HL-60 (cell line): Measurements from ENCODE around the gene RPS6KA6.

Experiments used
- DNase-seq, 2 experiments: peaks; one replicate each; pipeline ENCODE4 v3.0.0-alpha.2; 2010 to 2020; ENCODE audit warnings: low read depth in 1 of 2, low spot score in 1 of 2
- H3K27ac ChIP-seq: fragments of 250-450 bp; sonication (Bioruptor Pico); replicated peaks from 2 replicates; pipeline ENCODE4 v1.5.1; 2020; ENCODE audit warnings: mild to moderate bottlenecking, moderate library complexity
- H3K27me3 ChIP-seq: fragments of 250-450 bp; sonication (Bioruptor Pico); 2 replicates; pipeline ENCODE4 v1.5.1; 2021; ENCODE audit warnings: mild to moderate bottlenecking, moderate library complexity; ENCODE audit not compliant: insufficient read depth, poor library complexity, severe bottlenecking
- H3K4me3 ChIP-seq: replicated peaks from 2 replicates; pipeline ENCODE4 v1.5.1; 2011; ENCODE audit warnings: mild to moderate bottlenecking, control low read depth, low read length; ENCODE audit not compliant: insufficient read depth
- GABPA ChIP-seq: IDR thresholded peaks from 2 replicates; pipeline ENCODE4 v1.6.1; 2012; ENCODE audit warnings: low read depth
- POLR2AphosphoS5 ChIP-seq: IDR thresholded peaks from 2 replicates; pipeline ENCODE4 v1.6.1; 2012; ENCODE audit warnings: low read depth
- SPI1 ChIP-seq: IDR thresholded peaks from 2 replicates; pipeline ENCODE4 v1.6.1; 2012; ENCODE audit warnings: low read depth, mild to moderate bottlenecking, borderline replicate concordance
- TF ChIP-seq, protein P1 (sequence below): IDR thresholded peaks from one replicate; pipeline ENCODE4 v1.5.1; 2011; ENCODE audit warnings: low read length, control low read depth, inconsistent platforms; ENCODE audit not compliant: insufficient read depth
- TF ChIP-seq, protein P2 (sequence below): IDR thresholded peaks from 2 replicates; pipeline ENCODE4 v1.6.1; 2012; ENCODE audit warnings: low read depth; ENCODE audit not compliant: insufficient replicate concordance

The RPS6KA6 gene

DNA sequence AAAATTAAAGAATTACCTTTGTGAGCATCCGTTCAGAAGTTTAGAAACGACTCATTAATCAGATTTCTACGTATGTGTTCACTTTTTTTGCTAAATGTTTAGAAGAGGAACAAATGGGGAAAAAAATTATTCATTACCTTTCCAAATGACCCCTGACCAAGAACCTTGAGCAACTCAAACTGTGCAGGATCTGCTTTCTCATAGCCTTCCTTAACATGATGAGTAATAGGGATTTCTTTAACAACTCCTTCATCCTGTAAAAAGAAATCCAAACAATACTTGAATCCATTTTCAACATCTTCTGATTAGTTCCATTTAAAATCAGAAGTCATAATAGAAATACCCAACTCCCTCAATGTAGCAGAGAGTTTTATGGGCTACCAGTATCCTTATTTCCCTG, 32.1 kb downstream of the RPS6KA6 start:
- no peak for DNase-seq

DNA sequence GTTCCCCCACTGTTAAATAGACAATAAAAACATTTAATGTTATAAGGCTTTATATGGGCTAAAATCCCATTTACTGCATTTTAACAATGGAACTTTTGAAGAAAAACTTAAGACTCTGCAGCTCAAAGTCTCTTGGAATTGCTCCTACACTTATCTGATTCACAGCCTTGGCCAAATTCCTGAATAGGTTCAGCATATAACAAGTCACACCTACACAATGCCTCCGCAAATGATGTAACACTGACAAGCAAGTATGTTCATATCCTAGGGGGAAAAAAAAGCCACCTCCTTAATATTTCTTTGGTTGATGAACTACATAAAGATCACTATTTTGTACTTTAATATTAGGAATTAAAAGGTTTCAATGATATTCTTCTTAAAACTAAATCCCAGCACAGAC, 34.5 kb downstream of the RPS6KA6 start:
- DNase-seq, result no peak
- no peak for TF ChIP-seq GABPA
- TF ChIP-seq, protein P1, sequence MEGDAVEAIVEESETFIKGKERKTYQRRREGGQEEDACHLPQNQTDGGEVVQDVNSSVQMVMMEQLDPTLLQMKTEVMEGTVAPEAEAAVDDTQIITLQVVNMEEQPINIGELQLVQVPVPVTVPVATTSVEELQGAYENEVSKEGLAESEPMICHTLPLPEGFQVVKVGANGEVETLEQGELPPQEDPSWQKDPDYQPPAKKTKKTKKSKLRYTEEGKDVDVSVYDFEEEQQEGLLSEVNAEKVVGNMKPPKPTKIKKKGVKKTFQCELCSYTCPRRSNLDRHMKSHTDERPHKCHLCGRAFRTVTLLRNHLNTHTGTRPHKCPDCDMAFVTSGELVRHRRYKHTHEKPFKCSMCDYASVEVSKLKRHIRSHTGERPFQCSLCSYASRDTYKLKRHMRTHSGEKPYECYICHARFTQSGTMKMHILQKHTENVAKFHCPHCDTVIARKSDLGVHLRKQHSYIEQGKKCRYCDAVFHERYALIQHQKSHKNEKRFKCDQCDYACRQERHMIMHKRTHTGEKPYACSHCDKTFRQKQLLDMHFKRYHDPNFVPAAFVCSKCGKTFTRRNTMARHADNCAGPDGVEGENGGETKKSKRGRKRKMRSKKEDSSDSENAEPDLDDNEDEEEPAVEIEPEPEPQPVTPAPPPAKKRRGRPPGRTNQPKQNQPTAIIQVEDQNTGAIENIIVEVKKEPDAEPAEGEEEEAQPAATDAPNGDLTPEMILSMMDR, result no peak
- no peak for TF ChIP-seq POLR2AphosphoS5
- no peak for TF ChIP-seq SPI1
- TF ChIP-seq, protein P2, sequence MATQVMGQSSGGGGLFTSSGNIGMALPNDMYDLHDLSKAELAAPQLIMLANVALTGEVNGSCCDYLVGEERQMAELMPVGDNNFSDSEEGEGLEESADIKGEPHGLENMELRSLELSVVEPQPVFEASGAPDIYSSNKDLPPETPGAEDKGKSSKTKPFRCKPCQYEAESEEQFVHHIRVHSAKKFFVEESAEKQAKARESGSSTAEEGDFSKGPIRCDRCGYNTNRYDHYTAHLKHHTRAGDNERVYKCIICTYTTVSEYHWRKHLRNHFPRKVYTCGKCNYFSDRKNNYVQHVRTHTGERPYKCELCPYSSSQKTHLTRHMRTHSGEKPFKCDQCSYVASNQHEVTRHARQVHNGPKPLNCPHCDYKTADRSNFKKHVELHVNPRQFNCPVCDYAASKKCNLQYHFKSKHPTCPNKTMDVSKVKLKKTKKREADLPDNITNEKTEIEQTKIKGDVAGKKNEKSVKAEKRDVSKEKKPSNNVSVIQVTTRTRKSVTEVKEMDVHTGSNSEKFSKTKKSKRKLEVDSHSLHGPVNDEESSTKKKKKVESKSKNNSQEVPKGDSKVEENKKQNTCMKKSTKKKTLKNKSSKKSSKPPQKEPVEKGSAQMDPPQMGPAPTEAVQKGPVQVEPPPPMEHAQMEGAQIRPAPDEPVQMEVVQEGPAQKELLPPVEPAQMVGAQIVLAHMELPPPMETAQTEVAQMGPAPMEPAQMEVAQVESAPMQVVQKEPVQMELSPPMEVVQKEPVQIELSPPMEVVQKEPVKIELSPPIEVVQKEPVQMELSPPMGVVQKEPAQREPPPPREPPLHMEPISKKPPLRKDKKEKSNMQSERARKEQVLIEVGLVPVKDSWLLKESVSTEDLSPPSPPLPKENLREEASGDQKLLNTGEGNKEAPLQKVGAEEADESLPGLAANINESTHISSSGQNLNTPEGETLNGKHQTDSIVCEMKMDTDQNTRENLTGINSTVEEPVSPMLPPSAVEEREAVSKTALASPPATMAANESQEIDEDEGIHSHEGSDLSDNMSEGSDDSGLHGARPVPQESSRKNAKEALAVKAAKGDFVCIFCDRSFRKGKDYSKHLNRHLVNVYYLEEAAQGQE, result no peak
- Histone ChIP-seq H3K27me3 (no peaks in the 10 kb centered on the region), H3K4me3 (no peak overlapping the region), H3K27ac (no peak overlapping the region)

More for the DNA sequence above, 32.1 kb downstream of the RPS6KA6 start:
- TF ChIP-seq, protein P2, result no peak
- TF ChIP-seq POLR2AphosphoS5, result no peak
- TF ChIP-seq GABPA, result no peak
- TF ChIP-seq SPI1, result no peak
- TF ChIP-seq, protein P1, result no peak
- no peaks in the 10 kb centered on the region for H3K27me3 ChIP-seq
- no peak overlapping the region for H3K4me3 ChIP-seq
- H3K27ac ChIP-seq, result no peak overlapping the region

DNA sequence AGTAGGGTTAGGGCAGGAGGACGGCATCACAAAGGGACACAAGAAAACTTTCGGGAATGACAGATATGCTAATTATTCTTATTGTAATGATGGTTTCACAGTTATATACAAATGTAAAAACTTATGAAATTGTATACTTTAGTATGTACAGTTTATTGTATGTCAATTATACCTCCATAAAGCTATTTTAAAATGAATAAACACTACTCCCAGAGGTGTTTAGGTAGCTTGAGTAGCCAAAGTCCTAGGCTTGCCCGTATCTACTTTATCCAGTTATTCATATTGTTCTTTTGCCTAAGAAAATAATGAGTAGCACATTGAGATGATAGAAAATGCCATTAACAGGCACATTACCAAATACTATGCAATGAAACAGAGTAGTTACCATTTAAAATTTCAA, 43.0 kb downstream of the RPS6KA6 start:
- H3K27me3 ChIP-seq, result no peaks in the 10 kb centered on the region
- DNase-seq, result no peak
- TF ChIP-seq, protein P1, result no peak
- TF ChIP-seq, protein P2, result no peak
- TF ChIP-seq GABPA (no peak), POLR2AphosphoS5 (no peak), SPI1 (no peak)
- H3K27ac ChIP-seq, result no peak overlapping the region
- H3K4me3 ChIP-seq, result no peak overlapping the region
